HL-60/S4 treated with retinoic acid at 250 ng/mL for 4 days and 3 days (cell line): ENCODE measurements around the gene LIPE.
"Not testable (repeated sequence)": the region's sequence is repeated elsewhere in the genome, so short reads cannot be mapped to it uniquely, and the experiment has no call there.

Experiments
- in situ Hi-C: fragments of 300-500 bp; cut with MboI; formaldehyde crosslinking; loops from 2 replicates; pipeline ENCODE4 v1.7.0; 2022; ENCODE audit warnings: low sequenced_read_pairs

LIPE gene

DNA sequence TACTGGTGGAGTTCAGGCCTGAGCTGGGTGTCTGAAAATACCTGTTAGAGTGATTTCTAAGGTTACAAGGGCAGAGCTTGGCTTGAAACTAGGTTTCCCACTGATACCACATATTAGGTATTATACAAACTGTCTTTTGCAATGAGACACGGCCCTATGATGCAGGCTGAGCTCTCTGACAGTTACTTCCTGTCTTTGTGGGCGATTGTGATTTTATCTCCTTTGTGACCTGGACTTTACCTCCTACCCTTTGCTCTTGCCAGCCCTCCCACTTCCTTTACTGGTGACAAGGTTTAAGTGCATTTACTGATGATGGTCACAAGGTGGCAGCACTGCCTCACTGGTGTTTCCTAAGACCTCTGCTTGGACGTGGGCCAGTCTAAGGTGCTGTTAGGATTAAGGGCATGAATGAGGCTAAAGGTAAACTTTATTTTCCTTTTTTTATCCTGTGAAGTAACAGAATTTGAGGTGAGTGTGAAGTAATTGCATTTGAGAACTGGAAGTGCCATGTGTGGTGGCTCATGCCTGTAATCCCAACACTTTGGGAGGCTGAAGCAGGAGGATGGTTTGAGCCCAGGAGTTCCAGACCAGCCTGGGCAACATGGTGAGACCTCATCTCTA, 23.2 kb upstream of the LIPE start:
- in situ Hi-C loops: loop anchor here (10.0 kb wide), 1 partner anchor 144 kb away; the partner anchor contains the start of gene CEACAM8

DNA sequence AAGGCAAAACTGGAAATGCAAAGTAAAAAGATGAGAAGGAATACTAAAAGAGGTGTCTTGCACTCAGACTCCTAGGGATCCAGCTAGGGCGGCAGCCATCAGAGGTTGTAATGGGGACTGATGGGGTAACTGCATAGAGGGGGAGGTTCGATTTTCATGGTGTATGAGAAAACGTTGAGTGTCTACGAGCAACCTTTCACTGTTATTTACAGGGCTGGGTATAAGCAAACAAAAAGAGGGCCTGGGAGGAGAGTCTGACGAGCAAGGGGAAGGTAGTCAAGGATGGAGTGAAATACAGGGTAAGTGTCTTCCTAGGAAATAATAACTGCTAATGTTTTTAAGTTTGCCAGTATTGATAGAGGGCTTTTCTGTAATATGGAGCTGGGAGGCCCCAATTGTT, 21.1 kb upstream of the LIPE start:
- in situ Hi-C loops: not testable (repeated sequence)

DNA sequence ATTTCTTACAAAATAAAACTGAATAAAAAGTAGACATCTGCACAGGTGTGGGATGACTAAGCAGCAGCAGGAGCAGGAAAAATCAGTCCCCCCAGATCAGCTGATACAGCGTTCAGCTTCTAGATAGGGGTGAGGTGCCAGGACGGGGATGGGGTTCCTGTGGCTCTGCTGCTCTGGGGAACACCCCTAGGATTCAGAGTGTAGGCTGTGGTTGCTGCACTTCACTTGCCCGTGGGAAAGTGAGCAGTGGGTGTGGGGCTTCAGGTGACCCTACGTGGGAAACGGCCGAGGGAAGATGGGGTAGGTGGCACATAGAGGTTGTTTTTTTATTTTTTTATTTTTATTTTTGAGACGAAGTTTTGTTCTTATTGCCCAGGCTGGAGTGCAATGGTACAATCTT, 18.8 kb upstream of the LIPE start:
- in situ Hi-C loops: no loop called here

DNA sequence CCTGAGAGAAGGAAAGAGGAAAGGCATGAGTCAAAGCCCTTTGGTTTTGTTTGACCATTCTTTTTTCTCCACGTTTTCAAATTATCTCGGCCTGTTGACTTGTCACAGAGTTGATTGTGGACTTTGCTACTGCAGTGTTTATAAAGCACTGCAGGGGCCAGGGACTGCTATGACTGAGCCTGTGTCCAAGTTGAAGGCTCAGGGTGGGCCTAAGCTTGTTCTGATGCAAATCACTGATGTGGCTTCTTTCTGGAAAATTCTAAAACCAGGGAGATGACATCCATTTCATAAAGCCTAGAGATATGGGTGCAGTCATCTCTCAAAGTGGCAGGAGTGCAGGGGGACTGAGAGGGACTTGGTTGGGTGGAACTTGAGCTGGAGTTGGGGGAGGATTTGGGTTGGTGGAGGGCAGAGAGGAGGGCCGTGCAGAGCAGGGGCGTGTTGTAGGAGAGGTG, 16.8 kb upstream of the LIPE start:
- in situ Hi-C loops: no loop called here

DNA sequence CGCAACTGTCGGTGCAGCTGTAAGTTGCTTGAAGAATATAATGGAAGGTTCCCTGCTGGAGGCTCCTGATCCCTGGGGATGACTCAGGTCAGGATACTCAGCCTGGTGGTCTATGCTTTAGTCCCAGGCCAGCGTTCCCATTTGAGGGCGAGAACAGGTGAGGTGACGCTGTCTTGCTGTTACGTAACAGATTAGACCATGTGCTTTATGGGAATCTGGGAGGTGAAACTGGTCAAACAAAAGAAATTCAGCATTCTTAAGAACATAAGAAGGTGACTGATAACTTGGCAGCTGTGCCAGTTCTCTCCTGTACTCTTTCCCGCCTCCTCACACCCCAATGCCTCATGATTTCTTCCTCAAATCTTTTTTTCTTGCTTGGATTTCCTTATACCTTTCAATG, 15.6 kb upstream of the LIPE start, which contains the start of gene CXCL17:
Gene CXCL17 (minus strand): TSS at position 114 of the 400 bp plus-strand sequence. CDS start 114 bp downstream, outside the sequence.
- in situ Hi-C loops: no loop called here

DNA sequence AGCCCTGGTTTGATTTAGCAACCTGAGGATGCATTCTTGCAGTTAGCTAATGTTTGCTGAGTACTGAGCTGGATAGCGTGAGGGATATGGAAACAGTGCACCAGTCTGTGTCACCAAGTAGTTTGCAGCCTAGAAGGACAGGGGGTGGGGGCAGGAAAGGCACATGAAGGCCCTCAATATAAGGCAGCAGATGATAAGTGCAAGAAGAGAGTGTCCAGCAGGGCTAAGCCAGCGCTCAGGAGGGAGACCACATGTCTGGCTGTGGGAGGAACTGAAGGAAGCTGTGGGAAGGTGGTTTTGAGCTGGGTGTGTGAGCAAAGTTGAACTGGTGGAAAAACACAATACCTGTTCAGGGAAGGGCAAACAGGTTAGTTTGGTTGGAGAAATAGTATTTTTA, 13.9 kb upstream of the LIPE start:
- in situ Hi-C loops: no loop called here

DNA sequence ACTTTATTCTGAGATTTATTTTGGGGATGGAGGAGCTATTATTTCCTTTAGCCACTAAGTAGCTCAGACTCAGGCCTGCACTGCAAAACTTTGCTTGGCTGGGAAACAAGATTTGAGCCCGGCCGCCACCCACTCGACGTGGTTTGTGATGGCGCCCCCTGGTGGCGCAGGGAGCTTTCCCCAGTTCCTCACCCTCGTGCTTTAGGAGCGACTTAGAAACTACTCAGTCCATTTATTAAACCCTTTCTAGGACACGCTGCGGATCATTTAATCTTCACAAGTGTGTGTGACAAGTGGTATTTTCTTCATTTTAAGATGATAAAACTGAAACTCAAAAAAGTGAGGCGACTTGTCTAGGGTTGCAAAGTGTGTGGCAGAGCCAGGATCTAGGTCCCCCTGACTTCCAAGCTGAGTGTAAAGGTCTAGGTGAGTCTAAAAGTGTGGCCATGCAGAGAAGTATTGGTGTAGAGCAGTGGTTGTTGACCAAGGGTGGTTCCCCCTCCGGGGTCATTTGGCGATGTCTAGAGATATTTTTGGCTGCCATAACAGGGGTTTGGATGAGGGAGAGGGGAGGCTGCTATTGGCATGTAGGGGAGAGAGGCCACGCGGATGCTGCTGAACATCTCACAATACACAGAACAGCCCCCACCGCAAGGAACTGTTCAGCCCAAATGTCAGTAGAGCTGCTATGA, 13.3 kb upstream of the LIPE start:
- in situ Hi-C loops: no loop called here

DNA sequence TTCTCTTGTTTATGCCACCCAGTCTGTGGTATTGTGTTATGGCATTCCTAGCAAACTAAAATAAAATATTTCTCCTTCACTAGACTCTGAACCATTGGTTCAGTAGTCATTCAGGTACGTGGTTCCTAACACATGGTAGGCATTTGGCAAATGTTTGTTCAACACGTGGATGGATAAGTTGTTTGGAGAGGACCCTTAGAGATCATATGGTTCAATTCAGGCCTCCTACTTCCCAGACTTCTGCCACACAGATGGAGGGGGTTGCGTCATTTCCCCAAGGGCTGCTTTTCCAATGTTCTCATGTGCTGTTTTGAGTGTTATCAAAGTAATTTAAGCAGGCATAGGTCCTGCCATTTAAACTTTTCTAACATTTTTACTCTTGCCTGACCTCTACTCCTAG, 8.8 kb upstream of the LIPE start:
- in situ Hi-C loops: no loop called here

DNA sequence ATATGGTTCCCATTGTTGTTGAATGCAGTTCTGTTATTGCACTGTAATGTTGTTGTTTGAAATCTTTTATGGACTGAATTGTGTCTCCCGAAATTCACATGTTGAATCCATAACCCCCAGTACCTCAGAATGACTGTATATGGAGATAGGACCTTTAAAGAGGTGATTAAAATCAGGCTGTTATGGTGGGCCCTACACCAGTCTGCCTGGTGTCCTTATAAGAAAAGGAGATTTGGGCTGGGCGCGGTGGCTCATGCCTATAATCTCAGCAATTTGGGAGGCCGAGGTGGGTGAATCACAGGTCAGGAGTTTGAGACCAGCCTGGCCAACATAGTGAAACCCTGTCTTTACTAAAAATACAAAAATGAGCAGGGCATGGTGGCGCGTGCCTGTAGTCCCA, 8.1 kb upstream of the LIPE start:
- in situ Hi-C loops: no loop called here

DNA sequence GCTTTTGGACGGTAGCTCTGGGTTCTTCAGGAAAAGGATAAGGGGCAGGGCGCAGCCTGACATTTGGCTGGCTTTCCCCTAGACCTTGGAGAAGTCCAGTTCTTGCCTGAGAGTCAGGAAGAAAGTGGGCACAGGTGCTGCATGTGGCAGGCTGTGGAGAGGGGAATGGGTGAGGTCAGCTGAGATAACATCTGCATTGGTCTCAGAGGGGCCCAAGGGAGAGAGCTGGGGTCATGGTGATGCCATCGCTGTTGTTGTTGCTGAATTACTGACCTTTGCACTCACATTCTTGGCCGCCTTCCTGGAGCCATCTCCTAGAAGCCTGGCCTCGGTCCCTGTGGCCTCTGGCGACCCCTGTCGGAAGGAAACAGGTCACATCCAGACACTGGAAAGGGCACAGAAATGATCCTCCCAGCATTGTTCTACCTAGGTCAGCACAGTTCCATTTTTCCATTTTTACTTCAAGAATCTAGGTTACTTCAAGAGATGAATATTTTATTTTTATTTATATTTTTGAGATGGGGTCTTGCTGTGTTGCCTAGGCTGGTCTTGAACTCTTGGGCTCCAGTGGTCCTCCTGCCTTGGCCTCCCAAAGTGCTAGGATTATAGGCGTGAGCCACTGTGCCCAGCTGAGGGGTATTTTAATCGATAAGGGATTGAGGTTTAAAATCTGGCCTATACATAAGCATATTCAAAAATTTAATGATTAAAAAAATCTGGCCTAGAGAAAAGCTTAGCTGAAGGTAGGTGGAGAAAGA, 6.5 kb upstream of the LIPE start:
- in situ Hi-C loops: loop anchor here (5.0 kb wide), 1 partner anchor 321 kb away; no protein-coding TSS in a partner anchor

DNA sequence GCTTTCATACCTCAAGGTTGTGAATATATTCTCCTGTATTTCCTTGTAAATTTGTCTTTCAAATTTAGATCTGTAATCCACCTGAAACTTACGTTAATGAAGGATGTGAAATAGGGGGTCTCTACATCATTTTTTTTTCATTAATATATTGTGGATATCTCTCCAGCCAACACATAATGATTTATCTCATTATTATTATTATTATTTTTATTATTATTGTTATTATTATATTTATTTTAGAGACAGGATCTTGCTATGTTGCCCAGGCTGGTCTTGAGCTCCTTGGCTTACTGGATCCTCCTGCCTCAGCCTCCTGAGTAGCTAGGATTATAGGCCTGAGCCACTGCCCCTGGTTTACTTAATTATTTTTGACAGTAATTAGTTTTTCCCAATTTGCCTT, 4.3 kb upstream of the LIPE start:
- in situ Hi-C loops: loop anchor here (5.0 kb wide), 1 partner anchor 319 kb away; no protein-coding TSS in a partner anchor

DNA sequence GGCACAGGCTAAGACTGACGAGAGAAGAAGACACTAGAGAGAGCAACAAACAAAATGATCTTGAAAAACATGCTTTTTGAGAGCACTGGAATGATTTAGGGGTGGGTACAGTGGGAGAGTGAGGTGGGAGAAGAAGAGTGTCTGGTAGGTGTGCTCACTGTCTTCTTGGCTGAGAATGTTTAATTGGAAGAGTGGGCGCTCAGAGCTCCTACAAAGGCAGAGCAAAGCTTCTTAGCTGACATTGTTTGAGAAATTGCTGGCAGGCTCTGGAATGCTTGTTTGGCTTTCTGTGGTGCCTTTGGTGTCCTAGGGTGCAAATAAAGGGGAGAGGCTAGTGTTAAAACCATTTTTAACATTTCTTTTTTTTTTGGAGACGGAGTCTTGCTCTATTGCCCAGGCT, 1.5 kb upstream of the LIPE start:
- in situ Hi-C loops: no loop called here

DNA sequence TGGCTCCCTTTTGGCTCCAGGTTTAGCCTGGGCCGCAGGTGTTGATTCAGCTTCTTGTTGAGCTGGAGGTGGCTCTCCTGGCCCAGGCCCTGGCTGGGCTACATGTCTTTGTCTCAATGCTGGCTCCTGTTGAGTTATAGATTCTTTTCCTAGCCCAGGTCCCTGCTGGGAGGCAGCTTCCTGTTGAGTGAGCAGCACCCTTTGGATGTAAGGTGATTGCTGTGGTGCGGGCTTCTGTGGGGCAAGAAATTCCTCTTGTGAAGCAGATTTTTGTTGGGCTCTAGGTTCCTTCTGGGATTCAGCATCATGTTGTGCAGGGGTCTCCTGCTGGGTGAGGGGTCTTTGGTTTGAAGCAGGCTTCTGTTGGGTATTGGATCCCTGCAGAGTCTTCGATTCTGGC, 545 bp downstream of the LIPE start:
- in situ Hi-C loops: no loop called here

DNA sequence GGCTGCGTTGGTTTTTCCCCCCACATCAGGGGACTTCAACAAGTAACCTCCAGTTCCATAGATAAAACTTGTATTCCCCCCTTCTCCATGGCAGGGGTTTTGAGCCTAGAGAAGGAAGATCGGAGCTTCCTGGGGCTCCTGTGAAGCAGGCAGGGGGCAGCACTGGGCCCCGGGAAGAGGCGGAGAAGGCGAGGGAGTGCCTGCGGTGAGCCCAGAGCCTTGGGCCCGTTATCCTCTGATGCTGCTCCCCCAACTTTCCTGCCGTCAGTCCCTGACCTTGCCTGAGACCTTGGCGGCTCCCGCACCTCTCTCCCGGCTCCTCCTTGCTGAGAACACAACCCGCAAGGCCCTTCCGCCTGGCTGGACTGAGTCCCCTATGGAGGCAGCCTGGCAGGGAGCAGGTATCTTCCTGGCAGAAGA, 2.5 kb downstream of the LIPE start:
- in situ Hi-C loops: no loop called here

DNA sequence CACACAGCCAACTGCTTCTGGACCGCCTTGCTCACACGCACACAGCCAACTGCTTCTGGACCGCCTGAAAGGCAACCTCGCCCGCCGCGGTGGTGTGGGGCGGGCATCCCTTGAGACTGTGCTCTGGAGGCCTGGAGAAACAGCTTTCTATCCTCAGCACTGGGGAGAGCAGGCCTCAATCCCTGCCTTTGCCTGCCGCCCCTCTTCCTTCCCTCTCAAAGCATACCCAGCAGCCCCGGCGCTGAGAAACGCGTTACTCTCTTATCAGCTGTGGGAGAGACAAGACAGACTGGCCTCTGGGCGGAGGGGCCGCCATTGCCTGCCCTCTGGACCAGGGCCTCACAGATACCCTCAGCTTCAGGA, 2.9 kb downstream of the LIPE start:
- in situ Hi-C loops: no loop called here

DNA sequence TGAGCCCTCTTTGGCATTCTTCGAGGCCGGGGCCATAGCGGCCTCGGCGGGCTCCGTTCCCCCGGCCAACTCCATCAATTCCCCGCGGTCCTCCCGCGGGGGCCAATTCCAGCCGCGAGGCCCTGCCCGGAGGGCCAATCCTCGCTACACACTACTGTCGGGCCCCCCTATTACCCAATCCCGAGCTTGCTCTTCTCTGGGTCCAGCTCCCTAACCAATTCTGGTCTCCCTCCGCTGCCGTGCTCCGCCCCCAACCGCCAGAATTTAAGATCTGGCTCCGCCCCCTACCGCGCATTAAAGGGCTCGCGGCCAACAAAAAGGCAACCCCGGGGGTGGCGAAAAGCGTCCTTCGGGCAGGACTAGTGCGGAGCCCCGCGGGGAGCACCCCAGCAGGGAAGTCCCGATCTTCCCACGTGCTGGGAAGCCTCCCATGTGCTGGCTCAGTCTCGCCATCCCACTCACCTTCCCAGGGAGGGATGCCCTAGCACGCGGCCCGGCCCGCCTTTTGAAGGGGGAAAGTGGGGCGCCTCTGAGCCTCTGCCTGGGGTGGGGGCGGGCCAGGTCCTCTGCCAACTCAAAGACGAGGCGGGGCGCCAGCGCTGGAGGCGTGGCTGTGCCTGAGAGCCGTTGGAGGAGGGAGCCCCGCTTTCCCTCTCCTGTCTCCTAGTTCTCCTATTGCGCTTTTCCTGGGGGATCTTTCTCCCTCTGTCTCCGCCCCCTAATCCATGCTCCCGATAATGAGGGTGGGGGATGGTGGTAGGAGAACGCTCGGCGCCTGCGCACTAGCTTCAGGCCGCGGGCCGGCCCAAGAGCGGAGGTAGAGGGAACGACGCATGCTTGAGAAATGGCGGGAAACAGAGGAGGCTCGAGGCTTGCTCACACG, 3.5 kb downstream of the LIPE start:
- in situ Hi-C loops: no loop called here

DNA sequence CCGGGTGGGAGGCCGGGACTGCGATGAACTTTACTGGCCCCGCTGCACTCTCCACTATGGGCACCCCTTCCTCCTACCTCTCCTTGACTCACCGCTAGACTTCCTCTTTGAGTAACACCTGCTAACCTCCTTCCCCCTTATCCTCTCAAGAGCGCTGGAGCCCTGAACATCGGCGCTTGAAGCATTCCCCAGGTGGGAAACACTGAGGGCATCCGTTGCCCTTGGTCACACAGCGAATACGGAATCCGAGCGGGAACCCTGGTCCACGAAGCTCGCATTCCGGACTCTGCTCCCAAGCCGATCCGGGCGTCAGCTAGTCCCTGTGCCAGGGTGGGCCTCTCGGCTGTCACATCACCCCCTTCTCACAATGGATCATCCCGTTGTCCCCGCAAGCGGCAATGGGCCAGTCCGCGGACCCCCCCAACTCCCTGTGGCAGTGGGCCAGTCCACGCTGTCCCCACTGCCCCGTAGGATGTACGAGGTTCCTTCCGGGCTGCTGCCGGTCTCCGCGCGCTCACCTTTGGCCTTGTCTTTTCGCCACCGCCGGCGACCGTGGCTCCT, 4.2 kb downstream of the LIPE start:
- in situ Hi-C loops: no loop called here

DNA sequence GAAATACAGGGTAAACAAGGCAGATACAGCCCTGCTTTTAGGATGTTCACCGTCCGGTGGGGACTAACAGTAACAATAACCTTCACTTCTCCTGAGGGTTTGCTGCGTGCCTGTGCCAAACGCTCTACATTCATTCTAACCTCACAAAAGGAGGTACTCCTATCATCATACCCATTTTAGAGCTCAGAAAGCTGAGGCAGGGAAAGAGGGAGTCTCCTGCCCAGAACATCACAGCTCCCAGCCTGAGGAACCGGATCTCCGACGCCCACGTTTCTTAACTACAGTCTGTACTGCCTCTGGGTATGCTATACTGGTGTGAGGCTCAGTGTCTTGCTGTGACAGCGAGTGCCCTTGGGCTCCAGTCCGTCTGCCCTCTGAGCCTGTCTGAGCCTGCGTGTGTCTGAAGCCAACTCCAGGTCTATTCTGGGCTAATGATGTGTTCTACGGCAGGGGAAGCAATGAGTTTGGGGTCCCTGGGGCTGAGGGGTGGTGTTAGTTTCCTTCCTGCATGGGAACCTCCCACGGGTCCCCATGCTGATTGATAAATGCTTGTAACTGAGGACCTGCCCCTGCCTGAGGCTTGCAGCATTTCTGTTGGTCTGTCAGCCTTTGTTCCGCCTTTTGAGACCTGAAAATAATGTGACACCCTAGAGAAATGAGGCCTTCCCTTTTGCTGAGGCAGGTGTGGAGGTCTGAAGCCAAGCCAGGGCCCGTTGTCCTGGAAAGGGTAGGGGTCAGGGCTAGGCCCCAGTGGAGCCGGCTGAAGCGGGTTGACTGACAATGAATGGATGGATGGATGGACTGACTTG, 4.9 kb downstream of the LIPE start:
- in situ Hi-C loops: no loop called here

DNA sequence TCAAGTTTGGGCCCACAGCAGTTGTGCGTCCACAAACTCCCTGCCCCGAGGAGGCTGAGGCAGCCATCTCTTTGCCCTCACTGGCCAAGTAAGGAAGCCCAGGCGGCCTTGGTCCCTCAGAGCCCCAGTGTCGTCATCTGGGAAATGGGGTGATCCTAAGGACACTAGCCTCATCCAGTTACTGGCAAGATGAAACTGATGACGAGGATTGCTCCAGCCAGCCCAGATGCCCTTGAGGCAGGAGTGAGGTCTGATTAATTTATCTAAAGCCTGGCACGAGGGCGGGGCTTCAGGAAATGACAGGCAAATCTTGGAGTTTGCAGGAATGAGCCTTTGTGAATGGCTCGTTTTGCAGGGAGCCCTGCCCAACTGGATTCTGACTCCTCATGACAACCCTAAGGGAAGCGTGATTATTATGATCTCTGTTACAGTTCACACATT, 5.6 kb downstream of the LIPE start:
- in situ Hi-C loops: no loop called here

DNA sequence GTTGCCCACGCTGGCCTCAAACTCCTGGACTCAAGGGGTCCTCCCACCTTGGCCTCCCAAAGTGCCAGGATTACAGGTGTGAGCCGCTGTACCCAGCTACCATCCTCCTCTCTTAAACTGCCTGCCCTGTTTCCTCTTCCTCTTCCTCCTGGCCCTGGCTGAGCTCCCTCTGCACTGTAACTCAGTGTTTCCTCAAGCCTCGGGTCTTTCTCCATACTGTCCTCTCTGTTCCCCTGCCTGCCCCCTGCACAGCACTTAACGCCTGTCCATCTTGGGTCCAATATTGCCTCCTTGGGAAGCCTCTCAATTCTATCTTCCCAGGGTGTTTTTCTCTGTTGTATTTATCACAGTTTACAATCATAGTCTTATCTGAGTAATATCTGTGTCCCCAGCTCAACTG, 6.1 kb downstream of the LIPE start:
- in situ Hi-C loops: no loop called here
